Sigmoid colon (tissue), 3 donors: ENCODE results near the gene AGT.

Experiments used
- CTCF ChIP-seq, 4 experiments: fragments of 450-650 bp in 3 of 4; fragments of 200-600 bp in 1 of 4; IDR thresholded peaks; one replicate each; pipeline ENCODE4 v1.5.1; 2016 to 2019; ENCODE audit warnings: antibody characterized with exemption in 4 of 4, mild to moderate bottlenecking in 3 of 4, moderate library complexity in 2 of 4
- POLR2A ChIP-seq, 2 donors: fragments of 450-650 bp; IDR thresholded peaks; one replicate each; pipeline ENCODE4 v1.6.1; 2016; ENCODE audit warnings: antibody characterized with exemption in 2 of 2, mild to moderate bottlenecking in 2 of 2, moderate library complexity in 2 of 2

DNA sequence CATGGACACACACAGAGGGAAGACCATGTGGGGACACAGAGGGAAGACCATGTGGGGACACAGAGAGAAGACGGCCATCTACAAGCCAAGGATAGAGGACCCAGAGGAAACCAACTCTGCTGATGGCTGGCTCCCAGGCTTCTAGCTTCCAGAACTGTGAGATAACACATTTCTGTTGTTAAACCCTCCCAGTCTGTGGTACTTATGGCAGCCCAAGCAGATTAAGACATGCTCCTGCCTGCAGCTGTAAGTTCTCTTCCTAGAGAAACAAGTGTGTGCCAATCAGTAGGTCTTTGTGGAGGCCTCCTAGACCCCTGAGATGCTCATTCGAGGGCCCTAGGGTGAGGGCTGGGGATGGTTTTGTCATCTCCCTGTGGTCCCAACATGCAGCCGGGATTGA, 2.7 kb downstream of the AGT start:
- TF ChIP-seq CTCF (IDR thresholded peaks at IDR 0.05) (no peak), POLR2A (IDR thresholded peaks at IDR 0.05) (no peak)
